Stimulated activated naive CD4-positive, alpha-beta T cell treated with Interleukin-2 at 50 U/mL for 16 hours (primary cell): Measurements from ENCODE around the gene MYH15.

Experiments
- DNase-seq: peaks from one replicate; lab custom pipeline; 2025; lab: John Stamatoyannopoulos, UW

The MYH15 gene

GRCh38 chr3:108510496-108510895, at the start of gene MYH15:
Gene MYH15, minus strand, starts transcription at chr3:108510596. Its CDS starts 66 bp downstream, at chr3:108510530.
- DNase-seq = no peak

- no peak for DNase-seq
Observed at GRCh38 chr3:108555966-108556581, 45.7 kb upstream of the MYH15 start.

GRCh38 chr3:108554913-108555571, 44.6 kb upstream of the MYH15 start:
- DNase-seq = no peak

- no peak for DNase-seq
Observed at GRCh38 chr3:108554229-108554628, 43.8 kb upstream of the MYH15 start.

- no peak for DNase-seq
Observed at GRCh38 chr3:108552267-108553159, 42.1 kb upstream of the MYH15 start.

GRCh38 chr3:108548886-108549285, 38.5 kb upstream of the MYH15 start:
- no peak for DNase-seq

GRCh38 chr3:108548304-108548703, 37.9 kb upstream of the MYH15 start:
- DNase-seq = no peak

GRCh38 chr3:108546692-108547091, 36.3 kb upstream of the MYH15 start:
- DNase-seq = no peak

- no peak for DNase-seq
Observed at GRCh38 chr3:108546247-108546646, 35.9 kb upstream of the MYH15 start.

GRCh38 chr3:108538083-108538482, 27.7 kb upstream of the MYH15 start:
- no peak for DNase-seq

GRCh38 chr3:108528459-108529252, 18.3 kb upstream of the MYH15 start:
- DNase-seq = no peak

- DNase-seq = no peak
Observed at GRCh38 chr3:108527817-108528216, 17.4 kb upstream of the MYH15 start.

GRCh38 chr3:108527109-108527508, 16.7 kb upstream of the MYH15 start:
- DNase-seq = no peak

GRCh38 chr3:108525971-108526370, 15.6 kb upstream of the MYH15 start:
- DNase-seq = no peak

- no peak for DNase-seq
Observed at GRCh38 chr3:108525256-108525655, 14.9 kb upstream of the MYH15 start.

GRCh38 chr3:108524537-108524936, 14.1 kb upstream of the MYH15 start:
- DNase-seq = no peak

- no peak for DNase-seq
Observed at GRCh38 chr3:108518895-108519294, 8.5 kb upstream of the MYH15 start.

GRCh38 chr3:108516881-108517280, 6.5 kb upstream of the MYH15 start:
- no peak for DNase-seq

GRCh38 chr3:108513961-108514360, 3.6 kb upstream of the MYH15 start:
- no peak for DNase-seq

- no peak for DNase-seq
Observed at GRCh38 chr3:108512671-108513070, 2.3 kb upstream of the MYH15 start.

GRCh38 chr3:108511490-108511889, 1.1 kb upstream of the MYH15 start:
- DNase-seq = no peak

- no peak for DNase-seq
Observed at GRCh38 chr3:108511055-108511454, 659 bp upstream of the MYH15 start.
